Stimulated activated CD8-positive, alpha-beta memory T cell treated with anti-CD3 and anti-CD28 coated beads, Interleukin-15, amount 100 ng/mL, for 48 hours (primary cell): ENCODE measurements around the gene PTH1R.
A peak's percentile ranks its signal among the peaks of the same experiment; 100 is the strongest.

Experiments used
- DNase-seq, 2 donors: peaks; one replicate each; pipeline ENCODE4 v3.0.0-alpha.2; 2020; ENCODE audit warnings: low read depth in 2 of 2

PTH1R gene

DNA sequence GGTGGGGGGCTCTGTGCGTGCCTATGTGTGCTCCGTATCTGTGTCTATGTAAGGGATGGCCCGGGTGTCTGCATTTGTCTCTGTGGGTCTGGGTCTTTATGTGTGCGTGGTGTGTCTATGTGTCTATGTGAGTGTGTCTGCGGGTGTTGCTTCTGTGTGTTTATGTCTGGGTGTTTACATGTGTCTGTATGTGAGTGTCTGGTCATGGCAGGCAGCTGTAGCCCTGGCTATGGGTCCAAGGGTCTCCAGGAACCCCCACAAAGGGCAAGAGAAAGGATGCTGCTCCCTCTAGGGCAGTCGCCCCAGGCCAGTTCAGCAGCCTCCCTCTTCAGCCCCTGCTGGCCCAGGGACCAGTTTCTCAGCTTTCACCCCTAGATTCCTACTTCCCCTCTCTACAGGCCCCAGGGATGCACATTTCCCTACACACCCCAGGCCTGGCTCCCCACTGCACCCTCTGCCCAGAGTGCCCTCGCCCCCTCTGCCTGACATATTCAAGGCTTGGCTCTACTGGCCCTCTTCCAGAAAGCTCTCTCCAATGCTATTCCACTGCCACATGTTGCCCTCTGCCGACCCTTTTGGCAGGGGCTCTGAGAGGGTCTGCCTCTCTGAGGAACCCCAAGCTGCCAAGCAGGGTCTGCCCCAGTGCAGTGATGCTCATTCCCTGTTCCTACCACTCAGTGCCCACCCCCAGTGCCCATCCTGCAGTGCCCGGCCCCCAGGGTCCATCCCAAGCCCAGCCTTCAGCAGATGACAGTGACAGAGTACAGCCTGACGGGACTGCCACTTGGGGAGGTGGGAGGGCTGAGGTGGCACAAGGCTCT, 13.2 kb upstream of the PTH1R start:
- DNase-seq = no peak

DNA sequence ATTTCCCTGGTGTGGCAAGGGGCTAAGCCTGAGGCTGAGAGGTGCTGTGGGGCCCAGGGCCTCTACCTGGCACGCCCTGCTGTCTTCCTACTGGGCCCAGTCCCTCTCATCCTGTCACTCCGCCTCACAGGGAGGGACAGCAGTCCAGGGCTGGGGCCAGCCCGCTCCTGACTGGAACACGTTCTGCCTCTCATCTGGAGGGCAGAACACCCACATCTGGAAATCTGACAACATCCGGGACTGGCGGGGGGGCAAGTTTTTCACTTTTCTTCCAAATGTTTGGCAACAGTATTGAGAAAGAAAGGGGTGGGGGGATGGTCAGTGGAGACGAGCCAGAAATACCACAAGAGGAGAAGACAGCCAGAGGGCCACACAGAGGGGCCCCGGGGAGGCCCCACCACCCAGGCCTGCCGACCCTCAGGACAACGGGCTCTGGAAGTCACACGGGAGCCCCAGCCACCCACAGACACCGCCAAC, 12.5 kb upstream of the PTH1R start:
- no peak for DNase-seq

DNA sequence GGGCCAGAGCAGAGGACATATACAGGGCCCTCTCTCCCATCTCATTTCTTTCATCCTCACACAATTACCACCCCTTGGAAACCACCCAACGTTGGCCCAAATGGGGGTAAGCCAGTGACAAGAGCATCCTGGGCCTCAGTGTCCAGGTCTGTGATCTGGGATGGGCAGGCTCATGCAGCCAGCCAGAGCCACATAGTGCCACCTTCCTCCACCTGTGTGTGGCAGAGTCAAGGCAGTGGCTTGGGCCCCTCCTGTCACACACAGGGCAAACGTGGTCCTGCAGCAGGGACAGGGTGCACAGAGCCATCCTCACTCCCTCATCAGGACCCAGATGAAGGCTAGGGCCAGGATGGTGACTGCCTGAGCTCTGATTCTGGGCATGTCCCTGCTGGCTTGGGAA, 12.0 kb upstream of the PTH1R start:
- no peak for DNase-seq

DNA sequence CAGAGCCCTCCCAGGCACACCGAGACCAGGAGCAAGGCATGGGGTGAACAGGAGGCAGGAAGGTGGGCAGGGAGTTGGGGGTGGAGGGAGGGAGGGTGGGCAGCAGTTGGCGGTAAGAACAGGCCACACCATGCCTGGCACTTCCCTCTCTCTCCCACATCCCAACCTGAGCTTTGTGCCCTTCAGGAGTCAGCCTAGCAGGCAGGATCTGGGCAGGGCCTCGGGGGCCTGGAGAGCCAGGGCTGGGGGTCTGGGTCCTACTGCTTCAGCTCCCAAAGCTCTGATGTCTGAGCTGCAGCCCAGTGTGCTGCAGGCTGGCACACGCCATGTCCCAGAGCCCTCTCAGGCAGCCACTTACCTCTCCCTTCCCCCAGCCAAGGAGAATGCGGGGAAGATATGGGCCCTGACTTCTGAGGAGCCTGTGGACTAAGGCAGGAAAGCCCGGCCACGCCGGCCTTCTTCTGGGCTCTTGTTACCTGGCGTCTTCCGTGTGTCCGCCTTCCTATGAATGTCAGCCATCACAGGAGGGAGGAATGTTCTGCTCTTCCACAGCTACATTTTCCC, 11.4 kb upstream of the PTH1R start:
- no peak for DNase-seq

DNA sequence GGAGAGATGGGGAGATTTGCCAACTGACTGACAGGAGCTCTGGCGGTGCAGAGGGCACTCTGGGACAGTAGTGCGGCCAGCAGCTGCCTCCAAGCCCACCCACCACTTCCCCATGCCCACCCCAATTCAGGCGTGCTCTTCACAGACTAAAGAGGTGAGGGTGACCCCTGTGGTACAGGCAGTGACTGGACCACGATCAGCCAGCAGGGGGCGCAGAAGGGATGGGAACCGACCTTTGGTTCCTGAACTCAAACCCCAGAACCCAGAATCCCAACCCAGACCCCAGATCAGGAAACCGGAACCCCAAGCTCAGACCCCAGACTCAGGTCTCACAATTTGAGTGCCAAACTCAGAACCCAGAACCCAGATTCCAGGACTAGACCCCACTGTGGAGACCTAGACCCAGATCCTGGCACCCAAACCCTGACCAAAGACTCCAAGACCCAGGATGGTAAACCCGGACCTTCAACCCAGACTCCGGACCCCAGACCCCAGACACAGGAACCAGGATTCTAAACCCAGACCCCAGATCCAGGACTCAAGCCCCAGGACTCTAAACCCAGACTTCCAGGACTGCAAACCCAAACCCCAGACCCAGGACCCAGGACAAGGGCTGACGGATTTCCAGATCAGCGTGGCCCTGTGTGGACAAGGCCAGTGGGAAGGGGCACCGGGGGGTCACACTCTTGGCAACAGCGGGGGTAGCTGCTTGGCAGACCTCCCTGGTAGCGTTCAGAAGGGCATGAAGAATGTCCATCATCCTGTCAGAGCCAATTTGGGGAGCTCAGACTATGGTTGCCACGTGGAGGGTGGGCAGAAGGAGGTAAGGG, 10.6 kb upstream of the PTH1R start:
- peak; percentile 56 to 57 for DNase-seq

DNA sequence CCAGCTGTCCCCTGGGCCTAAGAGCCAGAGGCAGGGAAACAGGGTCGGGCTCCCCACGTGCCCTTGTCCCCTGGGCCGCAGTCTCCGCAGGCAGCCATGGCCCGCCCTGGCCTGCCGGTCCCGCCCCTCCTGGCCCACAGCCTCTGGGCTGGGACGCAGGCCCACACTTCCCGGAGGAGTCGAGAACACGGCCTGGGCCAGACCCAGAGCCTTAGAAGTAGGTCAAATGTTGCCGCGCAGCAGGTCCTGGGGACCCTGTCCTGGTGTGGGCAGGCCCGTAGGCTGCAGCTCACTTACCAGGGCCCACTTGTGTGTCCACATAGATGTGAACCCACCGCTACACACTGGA, 10.0 kb upstream of the PTH1R start:
- no peak for DNase-seq

DNA sequence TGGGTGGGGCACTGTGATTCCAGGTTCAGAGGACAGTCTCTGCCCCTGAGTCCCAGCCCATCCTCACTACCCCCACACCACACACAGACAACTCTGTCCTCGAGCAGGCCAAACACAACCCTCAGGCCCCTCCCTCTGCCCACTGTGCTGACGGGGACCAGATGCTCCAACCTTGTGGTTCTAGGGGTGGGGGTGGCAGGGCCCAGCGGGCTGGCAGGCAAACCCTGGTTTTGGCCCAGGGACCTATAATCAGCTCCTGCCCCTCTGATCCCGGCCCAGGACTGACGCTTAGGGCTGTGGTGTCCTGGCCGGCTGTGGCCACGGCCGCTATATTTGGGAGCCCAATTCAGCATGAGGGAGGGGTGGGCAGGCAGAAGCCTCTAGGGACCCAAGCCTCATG, 9.2 kb upstream of the PTH1R start:
- DNase-seq = no peak

DNA sequence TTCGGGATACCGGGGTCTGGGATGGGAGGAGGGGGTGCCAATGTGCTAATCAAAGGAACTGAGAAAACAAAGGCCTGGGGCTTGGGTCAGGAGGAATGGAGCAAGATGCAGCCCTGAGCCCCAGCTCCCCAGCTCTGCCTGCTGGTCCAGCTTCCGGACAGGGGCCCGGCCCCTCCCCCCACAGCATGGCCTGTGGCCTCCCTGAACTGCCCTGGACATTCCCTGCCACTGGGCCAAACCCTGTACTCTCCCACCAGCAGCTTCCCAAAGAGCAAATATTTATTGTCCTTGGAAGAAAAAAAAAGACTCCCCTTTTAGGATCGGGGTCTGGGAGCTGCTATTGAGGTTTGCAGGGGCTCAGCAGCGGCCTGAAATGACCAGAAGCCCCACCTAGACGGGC, 8.6 kb upstream of the PTH1R start:
- DNase-seq = no peak

DNA sequence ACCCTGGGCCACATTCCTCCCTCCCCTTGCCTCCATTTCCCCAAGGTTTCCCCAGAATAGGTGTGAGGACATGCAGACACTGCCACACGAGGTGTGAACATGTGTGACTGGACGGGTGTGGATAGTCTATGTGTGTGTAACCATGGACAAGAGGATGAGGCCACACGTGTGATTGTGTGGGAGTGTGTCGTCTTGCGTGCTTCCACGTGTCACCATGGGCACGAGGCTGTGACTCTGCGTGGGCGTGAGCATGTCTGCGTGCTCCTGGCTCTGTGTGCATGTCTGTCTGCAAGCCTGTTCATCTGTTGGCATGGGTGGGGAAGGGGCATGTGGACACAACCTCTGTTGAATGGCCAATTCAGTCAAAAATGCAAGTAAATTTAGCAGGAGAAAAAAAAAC, 8.1 kb upstream of the PTH1R start:
- DNase-seq = no peak

DNA sequence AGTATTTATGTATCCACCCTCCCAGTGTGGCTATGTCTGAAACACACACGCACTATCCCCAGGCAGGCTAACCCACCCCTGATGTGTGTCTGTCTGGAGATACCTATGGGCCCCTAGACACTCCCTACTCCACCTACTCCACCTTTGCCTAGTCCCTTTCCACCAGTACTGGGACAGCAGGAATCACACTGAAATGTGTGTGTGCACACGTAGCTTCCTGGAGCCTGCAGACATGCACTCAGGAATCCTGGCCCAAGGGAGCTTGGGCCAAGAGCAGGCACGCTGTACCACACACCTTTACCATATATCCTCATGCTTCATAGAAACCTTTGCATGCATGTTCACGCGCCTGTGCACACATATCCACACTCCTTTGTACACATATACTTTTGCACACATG, 6.9 kb upstream of the PTH1R start:
- DNase-seq = no peak

DNA sequence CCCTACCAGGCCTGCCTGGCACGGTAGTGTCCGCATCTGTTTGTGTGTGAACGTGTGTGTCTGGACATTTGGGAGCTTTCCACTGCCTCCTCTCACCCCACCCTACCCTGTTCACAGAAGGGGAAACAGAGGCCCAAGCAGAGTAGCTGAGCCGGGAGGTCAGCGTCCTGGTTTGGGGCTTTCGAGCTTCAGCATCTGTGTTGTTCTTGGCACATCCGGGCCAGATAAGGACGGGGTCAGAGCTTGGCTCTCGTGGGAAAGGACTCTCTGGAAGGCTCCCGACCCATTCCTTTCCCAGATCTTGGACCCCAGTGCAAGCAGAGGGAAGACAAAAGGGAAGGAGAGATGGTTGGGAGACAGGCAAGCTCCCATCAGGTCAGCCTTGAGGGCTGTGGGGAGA, 6.3 kb upstream of the PTH1R start:
- no peak for DNase-seq

DNA sequence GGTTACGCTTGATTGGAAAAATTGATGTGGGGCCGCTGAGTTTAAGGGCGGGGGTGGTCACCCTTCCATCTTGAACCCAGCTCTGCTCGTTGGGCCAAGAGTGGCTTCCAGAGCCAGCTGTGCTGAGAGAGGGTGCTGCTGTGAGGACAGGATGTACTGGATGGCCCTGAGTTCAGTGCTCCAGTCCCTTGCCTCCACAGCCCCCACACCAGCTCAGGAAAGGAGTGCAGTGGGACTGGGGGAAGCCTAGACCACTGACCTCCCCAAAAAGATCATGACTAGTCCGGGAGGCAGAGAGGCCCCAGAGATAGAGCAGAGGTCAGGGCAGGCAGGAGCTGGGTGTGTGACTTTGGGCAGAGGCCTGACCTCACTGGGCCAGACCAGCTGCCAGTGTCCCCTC, 4.0 kb upstream of the PTH1R start:
- no peak for DNase-seq

DNA sequence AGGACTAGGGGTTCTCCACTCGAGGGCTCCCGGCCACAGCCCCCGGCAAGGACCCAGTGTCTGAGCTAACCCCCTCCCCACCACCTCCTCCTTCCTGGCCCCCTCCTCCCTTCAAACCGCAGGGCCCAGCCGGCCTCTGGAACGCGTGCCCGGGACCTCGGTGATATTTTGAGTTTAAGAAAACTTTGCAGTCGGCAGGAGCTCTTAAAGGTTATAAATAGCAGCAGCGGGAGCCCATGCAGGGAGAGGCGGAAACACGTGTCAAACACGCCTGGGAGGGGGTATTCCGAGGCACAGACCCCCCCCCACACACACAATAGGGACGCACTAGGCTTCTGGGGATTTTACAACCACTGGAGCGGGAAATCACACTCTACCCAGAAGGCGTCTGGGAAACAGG, 3.1 kb upstream of the PTH1R start:
- no peak for DNase-seq

DNA sequence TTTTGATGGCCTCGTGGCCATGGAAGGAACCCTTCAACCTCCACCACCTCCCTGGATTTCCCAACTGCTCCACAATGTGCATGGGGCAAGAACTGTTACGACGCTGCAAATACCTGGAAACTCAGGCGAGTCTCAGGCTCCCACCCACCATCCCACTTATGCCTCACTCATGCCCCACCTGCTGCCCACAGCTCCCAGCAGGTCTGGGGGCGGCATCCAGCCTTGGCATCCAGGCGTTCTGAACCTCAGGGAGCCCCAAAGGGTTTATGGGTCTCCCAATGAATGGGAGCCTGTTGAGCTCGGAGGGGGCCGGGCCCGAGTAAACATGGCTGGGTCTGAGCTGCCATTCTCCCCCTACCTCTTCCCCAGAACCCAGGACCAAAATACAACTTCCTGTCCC, 2.0 kb upstream of the PTH1R start:
- no peak for DNase-seq

DNA sequence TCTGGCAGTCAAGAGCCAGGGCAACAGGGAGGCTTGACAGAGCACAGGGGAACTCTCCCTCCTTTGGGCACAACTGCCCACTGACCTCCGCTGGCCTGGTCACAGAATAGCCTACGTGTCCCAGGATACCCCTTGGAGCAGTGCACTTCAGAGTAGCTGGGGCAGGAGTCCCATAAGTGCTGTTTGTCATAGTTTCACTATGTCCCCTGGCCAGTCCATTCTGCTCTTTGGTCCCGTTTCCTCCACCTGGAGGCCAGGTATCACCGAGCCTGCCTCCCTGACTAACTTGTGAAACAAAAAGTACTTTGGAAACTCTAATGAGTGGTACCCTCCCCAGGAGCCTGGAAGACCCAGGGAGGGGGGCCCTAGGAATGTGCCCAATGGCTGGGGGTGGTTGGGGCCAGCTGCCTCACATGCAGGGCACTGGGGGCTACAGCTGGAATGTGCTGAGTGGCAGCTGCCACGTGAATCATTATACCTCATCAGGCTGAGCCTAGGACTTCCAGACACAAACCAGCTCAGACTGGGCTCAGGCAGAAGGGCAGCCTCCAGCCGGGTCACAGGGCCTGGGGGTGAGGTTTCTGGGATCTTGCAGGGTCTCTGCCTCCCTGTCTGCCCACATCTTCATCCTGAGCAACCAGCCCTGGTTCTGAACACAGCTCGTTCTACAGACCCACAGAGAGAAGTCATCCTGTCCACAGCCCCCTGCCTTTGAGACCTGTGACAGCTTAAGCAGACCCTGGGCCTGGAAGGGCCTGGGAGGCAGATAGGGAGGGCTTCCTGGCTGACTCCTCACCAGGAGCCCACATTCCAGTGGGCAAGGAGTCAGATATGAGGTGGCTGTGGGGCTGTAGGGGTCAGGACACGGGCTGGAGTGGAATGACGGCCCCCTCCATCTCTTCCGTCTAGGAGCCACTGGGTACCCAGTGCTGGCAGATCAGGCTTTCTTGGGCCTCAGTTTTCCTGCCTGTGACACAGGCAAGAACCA, 914 bp upstream of the PTH1R start:
- DNase-seq = no peak

DNA sequence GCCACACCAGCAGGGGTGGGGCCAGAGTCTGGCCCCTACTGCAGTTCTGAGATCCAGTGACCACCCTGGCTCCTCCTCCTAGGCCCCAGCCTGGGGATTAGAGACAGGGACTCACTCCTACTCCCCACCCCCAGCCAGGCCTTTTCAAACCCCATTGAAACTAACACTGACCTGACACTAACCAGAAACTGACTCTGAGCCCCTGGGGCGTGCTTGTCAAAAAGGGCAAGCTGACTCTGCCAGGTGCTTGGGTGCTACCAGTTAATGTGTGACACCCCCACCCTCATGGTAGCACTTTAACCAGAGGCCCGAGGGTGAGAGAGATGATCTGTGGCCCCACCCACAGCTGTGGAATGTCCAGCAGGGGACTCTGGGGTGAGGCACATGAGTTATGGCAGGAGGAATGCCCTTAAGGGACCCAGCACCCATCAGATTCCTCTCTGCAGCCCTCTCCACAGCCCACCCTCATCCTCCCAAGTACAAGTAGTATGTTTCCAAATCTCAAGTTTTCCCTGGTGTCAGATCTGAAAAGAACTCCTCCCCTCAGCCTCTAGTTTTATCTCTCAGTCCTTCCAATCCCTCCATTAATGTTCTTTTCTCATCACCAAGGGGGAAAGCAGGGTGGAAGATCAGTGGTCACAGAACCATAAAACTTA, 1.4 kb downstream of the PTH1R start:
- no peak for DNase-seq

DNA sequence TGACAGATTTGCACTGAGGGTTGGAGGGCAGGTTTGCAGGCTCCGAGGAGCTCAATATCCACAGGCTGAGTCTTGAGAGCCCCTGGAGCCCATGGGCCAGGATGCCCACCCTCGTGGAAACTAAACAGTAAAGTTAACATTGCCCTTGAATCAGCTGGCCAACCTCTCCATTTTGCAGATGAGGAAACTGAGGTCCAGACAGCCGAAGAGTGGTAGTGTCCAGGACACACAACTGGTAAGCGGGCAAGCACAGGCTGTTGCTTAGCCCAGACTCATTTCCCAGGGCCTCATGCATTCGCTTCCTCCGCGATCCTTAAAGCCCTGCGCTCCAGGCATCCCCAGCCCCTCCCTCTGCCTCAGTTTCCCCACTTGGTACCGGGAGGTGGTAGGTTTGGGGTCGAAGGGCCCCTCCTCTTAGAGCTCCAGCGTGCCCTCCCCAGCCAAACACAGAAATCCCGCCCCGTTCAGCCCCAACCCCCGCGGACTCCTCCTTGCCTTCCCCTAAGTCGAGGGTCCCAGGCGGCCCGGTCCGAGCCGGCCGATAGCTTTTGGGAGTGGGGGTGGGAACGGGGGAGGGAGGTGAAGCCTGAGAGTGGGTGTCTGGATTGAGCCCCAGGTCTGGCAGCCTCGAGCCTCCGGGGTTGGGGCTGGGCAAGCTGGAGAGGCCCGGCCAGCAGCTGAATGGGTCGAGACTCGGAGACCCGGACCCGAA, 3.5 kb downstream of the PTH1R start:
- no peak for DNase-seq

DNA sequence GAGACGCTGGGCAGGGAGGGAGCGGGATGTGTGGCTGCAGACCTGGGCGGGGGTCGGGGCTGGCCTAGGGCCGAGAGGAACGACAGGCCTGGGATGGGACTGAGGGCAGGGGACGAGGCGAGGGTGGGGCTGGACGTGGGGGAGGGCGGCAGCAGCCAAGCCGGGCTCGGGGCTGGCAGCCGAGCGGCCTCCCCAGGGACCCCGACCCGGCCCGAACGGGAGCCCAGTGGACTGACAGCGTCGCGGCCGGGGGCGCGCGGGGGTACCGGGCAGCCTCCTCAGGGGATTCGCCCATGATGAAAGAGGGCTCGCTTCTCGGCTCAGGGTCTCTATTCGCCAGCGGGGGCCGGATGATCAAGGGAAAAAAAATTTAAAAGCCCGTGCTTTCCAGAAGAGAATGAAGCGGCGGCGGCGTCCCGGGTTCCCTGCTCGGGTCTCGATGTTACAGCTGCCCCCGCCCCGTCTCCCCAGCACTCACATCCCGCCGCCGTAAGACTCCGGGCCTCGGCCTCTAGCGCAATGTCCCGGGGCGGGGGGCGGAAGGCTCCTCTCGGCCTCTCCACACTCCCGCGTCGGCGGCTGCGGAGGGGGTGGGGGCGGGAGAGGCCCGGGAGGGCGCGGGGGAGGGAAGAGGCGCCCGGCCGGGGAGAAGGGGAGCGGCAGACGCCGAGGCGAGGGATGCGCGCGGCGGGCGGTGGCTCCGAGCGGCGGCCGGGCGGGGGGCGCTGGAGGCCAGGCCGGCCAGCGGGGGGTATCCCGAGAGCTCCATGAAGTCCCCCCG, 4.3 kb downstream of the PTH1R start:
- no peak for DNase-seq

DNA sequence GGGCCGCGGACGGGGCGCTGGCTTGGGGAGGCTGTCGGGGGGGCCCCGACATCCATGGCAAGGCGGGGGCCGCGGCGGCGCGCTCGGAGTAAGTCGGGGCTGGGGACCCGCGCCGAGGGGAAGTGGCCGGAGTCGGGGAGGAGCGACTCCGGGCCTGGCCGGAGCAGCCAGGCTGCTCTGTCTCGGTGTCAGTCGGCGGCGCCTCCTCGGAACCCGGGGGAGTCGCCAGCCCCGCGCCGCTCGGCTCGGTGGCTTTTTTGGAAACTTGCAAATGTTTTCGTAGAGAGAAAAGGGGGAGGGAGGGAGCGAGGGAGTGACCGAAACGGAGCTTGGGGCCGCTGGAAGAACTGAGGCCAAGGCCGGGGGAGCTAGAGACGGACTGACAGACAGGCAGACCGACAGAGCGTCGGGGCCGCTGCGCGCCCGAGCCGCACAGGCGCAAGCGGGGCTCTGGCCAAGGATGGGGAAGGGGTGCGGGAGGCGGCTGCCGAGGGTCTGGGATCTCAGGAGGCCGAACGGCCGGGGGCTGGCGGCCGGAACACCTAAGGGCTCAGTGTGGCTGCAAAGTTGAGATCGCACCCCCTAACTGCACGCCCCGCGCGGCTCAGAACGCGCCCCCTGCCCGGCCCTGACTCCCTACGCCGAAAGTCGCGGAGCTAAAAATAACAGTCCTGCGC, 5.0 kb downstream of the PTH1R start:
- no peak for DNase-seq
